SK-N-SH treated with all-trans-retinoic acid at 6 μM for 48 hours (cell line): ENCODE results near the gene PIK3CB.

Experiments used
- ATAC-seq: fragments of 200-7000 bp; cut with Tn5 transposase; 3 replicates; pipeline ENCODE4 v1.9.1; 2020; ENCODE audit warnings: mild to moderate bottlenecking, moderate library complexity
- ARNTL ChIP-seq: fragments of 450-650 bp; formaldehyde crosslinking; IDR thresholded peaks from 2 replicates; pipeline ENCODE4 v1.5.0; 2020; ENCODE audit warnings: low read depth, mild to moderate bottlenecking, moderate library complexity, borderline replicate concordance
- BACH2 ChIP-seq: fragments of 250-450 bp; sonication (Bioruptor Pico); IDR thresholded peaks from 2 replicates; pipeline ENCODE4 v1.9.0; 2021; ENCODE audit warnings: mild to moderate bottlenecking, borderline replicate concordance
- CSDC2 ChIP-seq: fragments of 250-450 bp; sonication (Bioruptor Pico); IDR thresholded peaks from 2 replicates; pipeline ENCODE4 v1.5.0; 2020; ENCODE audit warnings: mild to moderate bottlenecking, moderate library complexity
- GLIS3 ChIP-seq: fragments of 250-450 bp; sonication (Bioruptor Pico); IDR thresholded peaks from 2 replicates; pipeline ENCODE4 v1.5.0; 2020; ENCODE audit warnings: mild to moderate bottlenecking, moderate library complexity
- ISL1 ChIP-seq: fragments of 250-450 bp; sonication (Bioruptor Pico); IDR thresholded peaks from 2 replicates; pipeline ENCODE4 v2.1.2; 2022; ENCODE audit warnings: mild to moderate bottlenecking, moderate library complexity
- PPARA ChIP-seq: fragments of 250-450 bp; sonication (Bioruptor Pico); IDR thresholded peaks from 2 replicates; pipeline ENCODE4 v1.5.0; 2020; ENCODE audit warnings: mild to moderate bottlenecking, borderline replicate concordance
- RARB ChIP-seq: fragments of 250-450 bp; sonication (Bioruptor Pico); IDR thresholded peaks from 2 replicates; pipeline ENCODE4 v1.8.0; 2021; ENCODE audit warnings: mild to moderate bottlenecking, moderate library complexity
- SNAI2 ChIP-seq: fragments of 250-450 bp; sonication (Bioruptor Pico); IDR thresholded peaks from 2 replicates; pipeline ENCODE4 v1.5.0; 2020; ENCODE audit warnings: mild to moderate bottlenecking, moderate library complexity
- TCF4 ChIP-seq: fragments of 250-450 bp; sonication (Bioruptor Pico); IDR thresholded peaks from 2 replicates; pipeline ENCODE4 v1.8.0; 2021; ENCODE audit warnings: mild to moderate bottlenecking, moderate library complexity, borderline replicate concordance
- TOX ChIP-seq: fragments of 250-450 bp; sonication (Bioruptor Pico); IDR thresholded peaks from 2 replicates; pipeline ENCODE4 v1.8.0; 2021; ENCODE audit warnings: mild to moderate bottlenecking, moderate library complexity, borderline replicate concordance
- ZC3H10 ChIP-seq: fragments of 250-450 bp; sonication (Bioruptor Pico); IDR thresholded peaks from 2 replicates; pipeline ENCODE4 v1.5.1; 2021; ENCODE audit warnings: mild to moderate bottlenecking, moderate library complexity
- ZFP3 ChIP-seq: fragments of 250-450 bp; sonication (Bioruptor Pico); IDR thresholded peaks from 2 replicates; pipeline ENCODE4 v1.5.0; 2020; ENCODE audit warnings: mild to moderate bottlenecking, moderate library complexity
- ZFP30 ChIP-seq: fragments of 450-650 bp; formaldehyde crosslinking; IDR thresholded peaks from 2 replicates; pipeline ENCODE4 v1.5.0; 2022; ENCODE audit warnings: mild to moderate bottlenecking, moderate library complexity
- ZNF565 ChIP-seq: fragments of 450-650 bp; formaldehyde crosslinking; conservative IDR thresholded peaks from 2 replicates; pipeline ENCODE4 v1.5.0; 2020; ENCODE audit warnings: low read depth, mild to moderate bottlenecking, moderate library complexity
- ZNF70 ChIP-seq: fragments of 450-650 bp; formaldehyde crosslinking; IDR thresholded peaks from 2 replicates; pipeline ENCODE4 v1.5.0; 2020; ENCODE audit warnings: mild to moderate bottlenecking, moderate library complexity
- ZNF8 ChIP-seq: fragments of 450-650 bp; formaldehyde crosslinking; IDR thresholded peaks from 2 replicates; pipeline ENCODE4 v1.5.0; 2020; ENCODE audit warnings: mild to moderate bottlenecking, moderate library complexity
- TF ChIP-seq, protein P1 (sequence below): fragments of 250-450 bp; sonication (Bioruptor Pico); IDR thresholded peaks from 2 replicates; pipeline ENCODE4 v1.5.1; 2020; ENCODE audit warnings: low read depth, mild to moderate bottlenecking, moderate library complexity
- TF ChIP-seq, protein P2 (sequence below): fragments of 250-450 bp; sonication (Bioruptor Pico); IDR thresholded peaks from 2 replicates; pipeline ENCODE4 v1.8.0; 2021; ENCODE audit warnings: low read depth, mild to moderate bottlenecking, moderate library complexity, borderline replicate concordance
- TF ChIP-seq, protein P3 (sequence below): fragments of 250-450 bp; sonication (Bioruptor Pico); IDR thresholded peaks from 2 replicates; pipeline ENCODE4 v1.5.0; 2020; ENCODE audit warnings: mild to moderate bottlenecking, moderate library complexity
- TF ChIP-seq, protein P4 (sequence below): fragments of 250-450 bp; sonication (Bioruptor Pico); IDR thresholded peaks from 2 replicates; pipeline ENCODE4 v1.5.1; 2021; ENCODE audit warnings: mild to moderate bottlenecking, moderate library complexity
- TF ChIP-seq, protein P5 (sequence below): fragments of 250-450 bp; sonication (Bioruptor Pico); IDR thresholded peaks from 2 replicates; pipeline ENCODE4 v1.8.0; 2020; ENCODE audit warnings: mild to moderate bottlenecking, moderate library complexity, borderline replicate concordance

Gene PIK3CB

DNA sequence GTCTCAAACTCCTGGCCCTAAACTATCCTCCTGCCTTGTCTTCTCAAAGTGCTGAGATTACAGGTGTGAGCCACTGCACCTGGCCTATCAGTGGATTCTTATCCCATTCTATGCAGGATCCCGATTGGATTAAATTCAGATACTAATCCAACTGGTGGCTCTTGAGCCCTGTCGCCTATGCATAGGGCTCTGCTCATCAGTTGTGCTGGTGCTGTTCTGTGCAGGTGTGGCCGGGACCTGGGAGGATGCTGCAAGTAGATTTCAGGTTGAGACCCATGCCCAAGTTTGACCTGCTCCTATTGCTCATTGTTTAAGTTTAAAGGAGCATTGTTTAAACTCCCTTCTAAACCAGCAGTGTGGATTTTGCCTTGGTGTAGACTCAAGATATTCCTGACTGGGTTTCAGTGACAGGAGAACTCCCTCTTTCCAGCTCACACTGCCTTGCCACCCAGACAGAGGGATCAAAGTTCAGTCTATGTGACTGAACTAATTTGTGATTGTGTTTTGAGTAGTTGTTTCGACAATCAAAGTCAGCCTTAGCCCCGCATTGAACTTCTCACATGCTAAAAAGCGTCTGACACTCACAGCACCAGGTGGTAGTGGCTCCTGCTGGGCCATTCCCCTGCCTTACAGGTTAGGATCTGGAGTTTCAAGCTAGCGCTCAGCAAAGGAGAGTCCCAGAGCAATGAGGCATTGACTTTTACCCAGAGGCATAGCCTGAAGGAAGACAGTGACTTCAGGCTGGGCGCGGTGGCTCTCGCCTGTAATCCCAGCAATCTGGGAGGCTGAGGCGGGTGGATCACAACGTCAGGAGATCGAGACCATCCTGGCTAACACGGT, 45.0 kb upstream of the PIK3CB start:
- TF ChIP-seq ZNF565 (CRISPR knock-in tag) (no peak), TCF4 (no peak), TOX (no peak), RARB (no peak), ZFP30 (CRISPR knock-in tag) (no peak), BACH2 (CRISPR knock-in tag) (no peak)
- TF ChIP-seq, protein P1, sequence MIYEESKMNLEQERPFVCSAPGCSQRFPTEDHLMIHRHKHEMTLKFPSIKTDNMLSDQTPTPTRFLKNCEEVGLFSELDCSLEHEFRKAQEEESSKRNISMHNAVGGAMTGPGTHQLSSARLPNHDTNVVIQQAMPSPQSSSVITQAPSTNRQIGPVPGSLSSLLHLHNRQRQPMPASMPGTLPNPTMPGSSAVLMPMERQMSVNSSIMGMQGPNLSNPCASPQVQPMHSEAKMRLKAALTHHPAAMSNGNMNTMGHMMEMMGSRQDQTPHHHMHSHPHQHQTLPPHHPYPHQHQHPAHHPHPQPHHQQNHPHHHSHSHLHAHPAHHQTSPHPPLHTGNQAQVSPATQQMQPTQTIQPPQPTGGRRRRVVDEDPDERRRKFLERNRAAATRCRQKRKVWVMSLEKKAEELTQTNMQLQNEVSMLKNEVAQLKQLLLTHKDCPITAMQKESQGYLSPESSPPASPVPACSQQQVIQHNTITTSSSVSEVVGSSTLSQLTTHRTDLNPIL (CRISPR knock-in tag), result no peak
- TF ChIP-seq, protein P2, sequence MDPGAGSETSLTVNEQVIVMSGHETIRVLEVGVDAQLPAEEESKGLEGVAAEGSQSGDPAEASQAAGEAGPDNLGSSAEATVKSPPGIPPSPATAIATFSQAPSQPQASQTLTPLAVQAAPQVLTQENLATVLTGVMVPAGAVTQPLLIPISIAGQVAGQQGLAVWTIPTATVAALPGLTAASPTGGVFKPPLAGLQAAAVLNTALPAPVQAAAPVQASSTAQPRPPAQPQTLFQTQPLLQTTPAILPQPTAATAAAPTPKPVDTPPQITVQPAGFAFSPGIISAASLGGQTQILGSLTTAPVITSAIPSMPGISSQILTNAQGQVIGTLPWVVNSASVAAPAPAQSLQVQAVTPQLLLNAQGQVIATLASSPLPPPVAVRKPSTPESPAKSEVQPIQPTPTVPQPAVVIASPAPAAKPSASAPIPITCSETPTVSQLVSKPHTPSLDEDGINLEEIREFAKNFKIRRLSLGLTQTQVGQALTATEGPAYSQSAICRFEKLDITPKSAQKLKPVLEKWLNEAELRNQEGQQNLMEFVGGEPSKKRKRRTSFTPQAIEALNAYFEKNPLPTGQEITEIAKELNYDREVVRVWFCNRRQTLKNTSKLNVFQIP (CRISPR knock-in tag), result no peak
- no peak for ATAC-seq

DNA sequence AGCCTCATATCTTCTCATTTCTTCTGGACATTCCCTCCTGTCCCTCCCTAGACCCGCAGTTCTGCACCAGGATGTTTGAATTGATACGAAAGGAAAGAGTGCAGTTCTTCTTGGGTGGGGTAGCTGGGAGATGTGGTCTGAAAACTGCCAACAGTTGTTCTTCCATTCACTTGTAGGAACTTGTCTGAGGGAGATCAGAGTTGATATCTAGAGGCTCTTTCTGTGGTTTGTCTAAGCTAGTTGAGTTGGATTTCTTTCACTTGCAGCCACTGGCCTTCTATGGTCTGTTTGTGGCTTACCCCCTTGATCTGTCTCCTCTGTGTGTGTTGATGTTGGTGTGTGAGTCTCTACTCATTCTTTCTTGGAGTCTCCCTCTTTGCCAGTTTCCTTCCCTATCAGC, 42.5 kb upstream of the PIK3CB start:
- no peak for ATAC-seq
- TF ChIP-seq ISL1 (CRISPR knock-in tag) (no peak), ZFP3 (no peak), ZNF565 (CRISPR knock-in tag) (no peak), ZNF70 (CRISPR knock-in tag) (no peak), ZNF8 (CRISPR knock-in tag) (no peak), RARB (no peak), PPARA (CRISPR knock-in tag) (no peak), GLIS3 (CRISPR knock-in tag) (no peak), SNAI2 (CRISPR knock-in tag) (no peak), TOX (no peak), ARNTL (CRISPR knock-in tag) (no peak), ZC3H10 (CRISPR knock-in tag) (no peak)
- TF ChIP-seq, protein P3, sequence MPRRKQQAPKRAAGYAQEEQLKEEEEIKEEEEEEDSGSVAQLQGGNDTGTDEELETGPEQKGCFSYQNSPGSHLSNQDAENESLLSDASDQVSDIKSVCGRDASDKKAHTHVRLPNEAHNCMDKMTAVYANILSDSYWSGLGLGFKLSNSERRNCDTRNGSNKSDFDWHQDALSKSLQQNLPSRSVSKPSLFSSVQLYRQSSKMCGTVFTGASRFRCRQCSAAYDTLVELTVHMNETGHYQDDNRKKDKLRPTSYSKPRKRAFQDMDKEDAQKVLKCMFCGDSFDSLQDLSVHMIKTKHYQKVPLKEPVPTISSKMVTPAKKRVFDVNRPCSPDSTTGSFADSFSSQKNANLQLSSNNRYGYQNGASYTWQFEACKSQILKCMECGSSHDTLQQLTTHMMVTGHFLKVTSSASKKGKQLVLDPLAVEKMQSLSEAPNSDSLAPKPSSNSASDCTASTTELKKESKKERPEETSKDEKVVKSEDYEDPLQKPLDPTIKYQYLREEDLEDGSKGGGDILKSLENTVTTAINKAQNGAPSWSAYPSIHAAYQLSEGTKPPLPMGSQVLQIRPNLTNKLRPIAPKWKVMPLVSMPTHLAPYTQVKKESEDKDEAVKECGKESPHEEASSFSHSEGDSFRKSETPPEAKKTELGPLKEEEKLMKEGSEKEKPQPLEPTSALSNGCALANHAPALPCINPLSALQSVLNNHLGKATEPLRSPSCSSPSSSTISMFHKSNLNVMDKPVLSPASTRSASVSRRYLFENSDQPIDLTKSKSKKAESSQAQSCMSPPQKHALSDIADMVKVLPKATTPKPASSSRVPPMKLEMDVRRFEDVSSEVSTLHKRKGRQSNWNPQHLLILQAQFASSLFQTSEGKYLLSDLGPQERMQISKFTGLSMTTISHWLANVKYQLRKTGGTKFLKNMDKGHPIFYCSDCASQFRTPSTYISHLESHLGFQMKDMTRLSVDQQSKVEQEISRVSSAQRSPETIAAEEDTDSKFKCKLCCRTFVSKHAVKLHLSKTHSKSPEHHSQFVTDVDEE (CRISPR knock-in tag), result no peak
- TF ChIP-seq, protein P4, sequence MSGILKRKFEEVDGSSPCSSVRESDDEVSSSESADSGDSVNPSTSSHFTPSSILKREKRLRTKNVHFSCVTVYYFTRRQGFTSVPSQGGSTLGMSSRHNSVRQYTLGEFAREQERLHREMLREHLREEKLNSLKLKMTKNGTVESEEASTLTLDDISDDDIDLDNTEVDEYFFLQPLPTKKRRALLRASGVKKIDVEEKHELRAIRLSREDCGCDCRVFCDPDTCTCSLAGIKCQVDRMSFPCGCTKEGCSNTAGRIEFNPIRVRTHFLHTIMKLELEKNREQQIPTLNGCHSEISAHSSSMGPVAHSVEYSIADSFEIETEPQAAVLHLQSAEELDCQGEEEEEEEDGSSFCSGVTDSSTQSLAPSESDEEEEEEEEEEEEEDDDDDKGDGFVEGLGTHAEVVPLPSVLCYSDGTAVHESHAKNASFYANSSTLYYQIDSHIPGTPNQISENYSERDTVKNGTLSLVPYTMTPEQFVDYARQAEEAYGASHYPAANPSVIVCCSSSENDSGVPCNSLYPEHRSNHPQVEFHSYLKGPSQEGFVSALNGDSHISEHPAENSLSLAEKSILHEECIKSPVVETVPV (CRISPR knock-in tag), result no peak

DNA sequence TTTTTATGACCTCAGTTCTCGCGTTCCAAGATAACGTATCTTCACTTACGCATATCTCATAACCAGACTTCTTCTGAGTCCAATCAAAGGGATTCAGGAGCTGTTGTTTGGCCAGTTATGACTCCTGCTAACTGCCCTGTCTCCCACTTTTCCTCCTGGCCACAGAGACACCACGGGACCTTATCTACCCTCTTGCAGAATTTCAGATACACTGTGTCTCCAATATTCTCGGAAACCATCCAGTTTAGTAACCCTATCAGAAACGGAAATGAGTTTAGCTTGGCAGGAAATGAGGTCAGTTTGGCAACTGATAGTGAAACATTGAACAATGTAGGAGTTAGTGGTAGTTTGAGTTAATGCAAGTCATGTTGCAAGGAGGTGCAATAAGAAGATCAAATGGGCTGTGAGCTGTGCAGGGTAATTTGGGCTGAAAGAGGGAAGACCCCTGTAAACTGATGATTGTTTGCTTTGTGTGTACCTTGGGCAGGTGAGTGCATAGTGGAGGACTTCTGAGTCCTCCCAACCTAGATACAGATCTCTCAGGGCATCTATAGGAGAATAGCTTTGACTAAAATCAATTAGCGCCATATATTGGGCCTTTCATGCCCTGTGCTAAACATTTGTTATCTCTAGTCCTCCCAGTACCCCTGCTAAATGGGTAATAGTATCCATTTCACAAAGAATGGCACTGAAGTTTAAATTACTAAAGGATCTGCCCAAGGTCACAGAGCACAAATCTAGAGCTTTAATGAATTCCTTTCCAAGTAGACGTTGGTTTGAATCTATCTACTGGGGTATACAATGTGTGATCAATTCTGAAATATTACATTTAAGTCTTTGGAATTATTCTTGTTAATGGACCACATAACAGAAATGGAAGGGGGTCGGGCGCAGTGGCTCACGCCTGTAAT, 41.3 kb upstream of the PIK3CB start:
- TF ChIP-seq BACH2 (CRISPR knock-in tag) (no peak), GLIS3 (CRISPR knock-in tag) (no peak), ZFP30 (CRISPR knock-in tag) (no peak), CSDC2 (CRISPR knock-in tag) (no peak), SNAI2 (CRISPR knock-in tag) (no peak), ZFP3 (no peak), ZNF565 (CRISPR knock-in tag) (no peak), ISL1 (CRISPR knock-in tag) (no peak)
- TF ChIP-seq, protein P1 (CRISPR knock-in tag), result no peak
- TF ChIP-seq, protein P2 (CRISPR knock-in tag), result no peak
- TF ChIP-seq, protein P5, sequence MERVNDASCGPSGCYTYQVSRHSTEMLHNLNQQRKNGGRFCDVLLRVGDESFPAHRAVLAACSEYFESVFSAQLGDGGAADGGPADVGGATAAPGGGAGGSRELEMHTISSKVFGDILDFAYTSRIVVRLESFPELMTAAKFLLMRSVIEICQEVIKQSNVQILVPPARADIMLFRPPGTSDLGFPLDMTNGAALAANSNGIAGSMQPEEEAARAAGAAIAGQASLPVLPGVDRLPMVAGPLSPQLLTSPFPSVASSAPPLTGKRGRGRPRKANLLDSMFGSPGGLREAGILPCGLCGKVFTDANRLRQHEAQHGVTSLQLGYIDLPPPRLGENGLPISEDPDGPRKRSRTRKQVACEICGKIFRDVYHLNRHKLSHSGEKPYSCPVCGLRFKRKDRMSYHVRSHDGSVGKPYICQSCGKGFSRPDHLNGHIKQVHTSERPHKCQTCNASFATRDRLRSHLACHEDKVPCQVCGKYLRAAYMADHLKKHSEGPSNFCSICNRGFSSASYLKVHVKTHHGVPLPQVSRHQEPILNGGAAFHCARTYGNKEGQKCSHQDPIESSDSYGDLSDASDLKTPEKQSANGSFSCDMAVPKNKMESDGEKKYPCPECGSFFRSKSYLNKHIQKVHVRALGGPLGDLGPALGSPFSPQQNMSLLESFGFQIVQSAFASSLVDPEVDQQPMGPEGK (CRISPR knock-in tag), result no peak
- no peak for ATAC-seq
